Right forelimb (tissue), 1 donor: ENCODE measurements around the gene LMAN2.
"Not testable (repeated sequence)": the region's sequence is repeated elsewhere in the genome, so short reads cannot be mapped to it uniquely, and the experiment has no call there.

Source experiments
- DNase-seq: peaks from one replicate; pipeline ENCODE4 v3.0.0-alpha.2; 2018

Gene LMAN2

DNA sequence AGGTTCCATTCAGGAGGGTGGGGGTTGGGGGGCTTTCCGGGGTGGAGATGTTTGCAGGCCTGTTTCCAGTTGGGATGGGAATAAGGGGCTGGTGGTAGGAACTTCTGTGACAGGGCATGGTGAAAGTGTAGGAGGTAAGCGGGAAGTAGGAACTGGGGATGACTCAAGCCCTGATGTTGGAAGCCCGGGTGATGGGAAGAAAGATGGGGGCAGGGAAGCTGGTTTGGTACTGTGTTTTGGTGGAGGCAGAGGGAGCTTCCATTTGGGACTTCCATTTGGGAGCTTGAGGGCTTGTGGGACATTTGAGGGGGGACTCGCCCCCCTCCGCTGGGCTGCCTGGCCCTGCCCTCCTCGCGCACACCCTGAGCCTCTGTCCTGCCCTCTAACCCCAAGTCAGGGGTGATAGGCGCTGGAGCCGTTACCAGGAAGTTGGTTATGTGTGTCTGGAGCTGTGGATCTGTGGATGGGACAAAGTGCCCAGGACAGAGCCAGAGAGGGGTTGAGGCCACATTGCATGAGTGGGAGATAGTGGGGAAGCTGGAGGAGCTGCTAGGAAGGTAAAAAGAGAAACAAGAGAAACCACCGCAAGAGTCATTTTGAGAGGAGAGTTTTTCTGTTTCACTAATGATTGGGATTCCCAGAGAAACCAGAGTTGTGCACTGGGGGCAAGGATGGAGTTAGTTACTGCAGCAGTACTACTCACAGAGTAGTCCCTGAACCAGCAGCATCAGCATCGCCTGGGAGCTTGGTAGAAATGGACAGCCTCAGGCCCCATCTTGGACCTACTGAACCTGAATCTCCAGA is 12.9 kb upstream of the LMAN2 start:
- no peak for DNase-seq

DNA sequence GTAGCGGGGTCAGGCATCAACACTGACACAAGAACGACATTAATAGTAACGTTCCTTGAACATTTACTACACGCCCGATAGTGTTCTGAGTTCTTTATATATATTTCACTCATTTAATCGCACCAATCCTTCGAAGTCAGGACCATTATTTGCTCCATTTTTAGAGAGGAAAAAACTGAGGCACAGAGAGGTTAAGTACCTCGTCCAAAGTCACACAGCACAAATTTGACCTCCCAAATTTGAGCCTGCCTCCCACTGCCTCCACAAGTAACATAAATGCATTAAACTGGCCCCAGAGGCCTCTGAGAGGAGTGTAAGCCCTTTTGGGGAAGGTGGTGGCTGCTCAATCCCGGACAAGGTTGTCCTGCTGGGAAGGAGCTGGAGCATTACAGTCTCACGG is 12.1 kb upstream of the LMAN2 start:
- no peak for DNase-seq

DNA sequence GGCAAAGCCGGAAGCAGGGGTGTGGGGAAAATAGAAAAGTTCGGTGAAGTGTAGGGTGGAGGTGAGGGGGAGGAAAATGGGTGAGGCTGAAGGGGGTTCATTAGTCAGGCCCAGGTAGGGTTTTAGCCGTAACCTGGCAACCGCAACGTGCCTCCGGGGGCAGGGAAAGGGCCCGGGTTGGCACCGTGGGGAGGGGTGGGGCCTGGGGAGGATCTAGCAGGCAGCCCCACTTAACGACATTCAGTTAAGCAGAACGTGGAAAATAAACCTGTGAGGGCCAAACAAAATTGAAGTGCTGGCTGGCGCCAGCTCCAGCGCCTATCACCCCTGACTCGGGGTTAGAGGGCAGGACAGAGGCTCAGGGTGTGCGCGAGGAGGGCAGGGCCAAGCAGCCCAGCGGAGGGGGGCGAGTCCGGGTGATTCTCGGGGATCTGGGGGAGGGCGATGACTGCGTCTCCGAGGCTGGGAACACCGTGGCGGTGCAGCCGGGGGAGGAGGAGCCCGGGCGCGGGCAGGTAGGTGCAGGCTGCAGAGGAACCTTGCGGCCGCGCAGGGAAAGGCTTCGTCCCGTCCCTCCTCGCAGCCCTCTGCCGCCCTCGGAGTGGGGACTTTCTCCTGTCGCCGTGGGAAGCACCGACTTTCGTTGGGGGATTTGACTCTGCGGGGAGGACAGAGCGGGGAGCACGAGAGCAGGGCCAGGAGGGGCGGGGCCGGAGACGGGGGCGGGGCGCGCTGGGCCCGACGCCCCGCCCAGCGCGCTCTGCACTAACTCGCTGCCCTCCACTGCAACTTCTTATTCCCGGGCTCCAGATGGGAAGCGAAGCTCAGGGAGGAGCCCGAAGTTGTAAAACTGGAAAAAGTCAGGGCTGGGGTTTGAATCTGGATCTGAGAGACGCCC is 11.4 kb upstream of the LMAN2 start:
- peak; percentile 72 for DNase-seq

DNA sequence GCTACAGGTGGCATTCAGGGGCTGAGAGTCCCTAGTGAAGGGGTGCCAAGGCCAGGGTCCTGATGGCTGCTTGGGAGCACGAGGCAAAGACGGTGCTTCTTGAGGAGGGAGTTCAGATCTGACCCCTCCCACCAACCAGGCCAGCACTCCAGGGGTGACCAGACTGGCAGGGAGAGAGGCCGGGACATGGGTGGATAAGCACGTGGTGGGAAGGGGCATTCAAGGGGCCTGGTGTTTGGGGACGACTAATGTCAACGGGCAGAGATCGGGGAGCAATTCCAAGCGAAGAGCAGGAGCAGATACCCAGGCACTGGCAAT is 10.8 kb upstream of the LMAN2 start:
- DNase-seq: no peak

DNA sequence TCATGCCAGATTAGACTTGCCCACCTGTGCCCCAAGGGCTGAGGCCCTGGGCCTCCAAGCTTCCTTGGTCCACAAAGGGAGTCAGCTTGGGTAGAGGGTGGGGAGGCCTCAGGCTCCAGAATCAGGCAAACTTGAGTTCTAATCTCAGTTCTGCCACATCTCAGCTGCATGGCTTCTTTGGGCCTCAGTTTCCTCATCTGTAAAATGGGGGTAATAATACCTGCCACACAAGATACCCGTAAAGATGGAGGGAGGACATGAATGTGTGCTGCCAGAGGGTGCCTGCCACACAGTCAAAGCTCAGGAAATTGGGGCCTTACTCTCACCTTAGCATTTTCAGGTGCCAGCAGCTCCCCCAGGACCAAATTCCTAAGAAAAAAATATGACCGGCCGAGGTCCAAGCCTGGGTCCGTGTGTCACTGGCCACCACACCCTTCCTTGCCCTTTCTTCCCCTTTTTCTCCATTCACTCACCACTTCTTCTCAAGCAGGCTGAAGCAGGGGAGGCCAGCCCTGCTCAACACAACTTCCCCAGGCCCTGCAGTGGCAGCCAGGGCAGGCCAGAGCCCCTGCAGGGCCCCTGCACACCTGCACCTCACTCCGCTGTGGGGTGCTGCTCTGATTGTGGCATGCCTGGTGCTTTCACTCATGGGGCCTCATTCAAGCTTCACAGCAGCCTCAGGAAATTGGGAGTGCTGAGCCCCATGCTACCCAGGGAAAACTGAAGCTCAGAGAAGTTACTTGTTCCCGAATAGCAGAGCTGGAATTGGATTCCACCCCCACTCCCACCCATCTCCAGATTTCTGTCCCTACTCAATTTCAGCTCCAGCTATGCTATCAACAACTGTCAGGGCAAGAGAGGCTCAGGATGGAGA is 10.2 kb upstream of the LMAN2 start:
- DNase-seq: no peak

DNA sequence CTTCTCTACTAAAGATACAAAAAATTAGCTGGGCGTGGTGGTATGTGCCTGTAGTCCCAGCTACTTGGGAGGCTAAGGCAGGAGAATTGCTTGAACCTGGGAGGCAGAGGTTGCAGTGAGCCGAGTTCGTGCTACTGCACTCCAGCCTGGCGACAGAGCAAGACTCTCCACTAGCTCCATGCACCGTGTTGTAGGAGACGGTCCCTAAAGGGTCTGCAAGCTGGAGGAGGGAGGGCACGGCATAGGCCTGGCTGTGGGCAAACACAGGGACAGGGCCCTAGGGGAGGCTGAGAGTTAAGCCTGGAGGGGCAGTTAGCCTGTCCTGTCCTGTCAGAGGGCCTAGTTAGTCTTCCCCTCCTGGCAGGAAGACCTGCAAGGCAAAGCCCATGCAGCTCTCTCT is 9.3 kb upstream of the LMAN2 start:
- DNase-seq: not testable (repeated sequence)

DNA sequence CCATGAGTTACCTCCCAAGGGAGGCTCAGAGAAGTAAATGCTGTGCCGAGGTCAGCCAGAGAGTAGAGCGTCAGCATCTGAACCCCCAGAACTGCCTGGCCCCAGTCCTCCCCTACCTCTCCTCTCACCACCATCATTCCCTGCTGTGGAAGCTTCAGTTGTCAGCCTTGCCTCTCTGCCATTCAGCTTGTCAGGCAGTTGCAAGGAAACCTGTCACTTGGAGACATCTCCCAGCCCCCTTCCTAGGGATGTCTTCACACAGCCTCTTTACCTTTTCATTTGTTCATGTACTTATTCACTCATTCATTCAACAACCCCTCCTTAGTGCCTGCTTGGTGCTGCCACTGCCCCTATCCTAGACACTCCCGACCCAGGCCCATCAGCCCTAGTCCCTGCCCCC is 8.4 kb upstream of the LMAN2 start:
- no peak for DNase-seq

DNA sequence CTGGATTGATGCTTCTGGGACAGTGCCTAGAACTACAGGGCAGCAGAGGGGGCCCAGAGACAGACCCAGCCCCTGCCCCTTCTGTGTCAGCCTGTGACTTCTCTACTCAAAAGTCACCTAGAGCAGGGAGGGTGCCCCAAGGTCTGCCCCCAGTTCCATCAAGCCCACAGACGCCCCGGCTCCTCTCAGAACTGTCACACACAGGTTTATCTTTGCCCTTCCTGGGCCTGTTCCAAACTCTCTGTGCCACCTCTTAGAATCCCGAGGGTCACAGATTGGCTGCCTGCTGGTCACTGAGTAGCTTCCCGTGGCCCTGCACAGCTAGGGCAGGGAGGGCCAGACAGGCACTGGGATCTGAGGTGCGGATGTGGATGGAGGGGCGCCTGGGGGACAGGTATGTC is 8.0 kb upstream of the LMAN2 start:
- no peak for DNase-seq

DNA sequence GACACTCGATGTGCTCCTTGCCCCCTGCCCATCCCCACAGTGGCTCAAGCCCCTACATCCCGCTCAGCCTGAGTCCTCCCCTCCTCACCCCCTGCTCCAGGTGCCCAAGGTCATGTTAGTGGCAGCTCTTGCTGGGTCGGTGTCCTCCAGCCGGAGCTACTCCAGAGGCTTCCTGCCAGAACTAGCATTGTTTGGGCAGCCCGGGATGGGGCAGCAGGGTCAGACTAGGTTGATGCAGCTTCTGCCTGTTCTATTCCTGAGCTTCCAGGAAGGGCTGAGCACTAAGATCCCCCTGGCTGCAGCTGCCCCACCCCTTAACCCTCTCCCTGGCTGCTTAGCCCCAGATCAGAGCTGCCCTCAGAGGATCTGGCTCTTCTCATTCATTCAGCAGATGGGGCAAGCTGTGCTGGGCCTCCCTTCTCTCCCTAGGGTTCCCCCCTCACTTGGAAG is 6.9 kb upstream of the LMAN2 start:
- DNase-seq: no peak

DNA sequence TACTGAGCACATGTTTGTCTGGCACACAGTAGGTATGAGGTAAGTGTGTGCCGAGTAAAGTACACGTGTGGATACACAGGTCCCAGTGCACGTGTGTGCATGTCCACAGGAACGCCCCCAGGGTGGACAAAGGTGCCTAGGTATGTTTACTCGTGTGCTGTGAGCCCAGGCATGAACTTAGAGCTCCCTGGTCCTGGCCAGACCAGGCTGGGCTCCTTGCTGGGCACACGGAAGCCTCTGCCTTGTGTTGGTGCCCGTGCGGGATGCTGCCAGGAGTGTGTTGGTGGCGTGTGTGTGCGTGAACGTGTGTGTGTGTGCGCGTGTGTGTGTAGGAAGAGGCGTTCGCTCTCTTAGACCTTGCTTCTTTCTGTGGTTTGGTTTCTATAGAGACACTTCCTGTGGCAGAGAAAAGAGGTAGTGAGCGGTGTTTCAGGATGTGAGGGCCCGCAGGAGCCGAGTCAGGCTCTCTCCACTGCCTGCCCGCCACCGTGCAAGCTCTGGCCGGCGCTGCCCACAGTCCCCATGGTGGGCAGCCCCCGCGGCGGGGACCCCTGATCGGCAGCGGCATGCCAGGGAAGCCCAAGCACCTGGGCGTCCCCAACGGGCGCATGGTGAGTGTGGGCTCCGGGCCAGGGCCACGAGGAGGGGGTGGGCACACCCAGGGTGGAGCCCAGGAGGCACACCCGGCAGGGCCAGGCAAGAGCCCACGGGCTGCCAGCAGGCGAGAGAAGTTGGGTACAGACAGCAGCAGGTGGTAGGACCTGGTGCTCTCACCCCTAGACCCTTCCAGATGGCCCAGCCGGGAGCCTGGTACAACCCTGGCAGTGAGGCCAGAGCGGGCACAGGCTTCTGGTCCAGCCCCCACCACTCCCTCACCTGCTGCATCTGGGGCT is 6.2 kb upstream of the LMAN2 start, which contains the start of gene RGS14:
TSS of gene RGS14 (plus strand) at position 466 of the 893 bp plus-strand sequence. CDS start at position 567, 101 bp downstream.
- DNase-seq: no peak

DNA sequence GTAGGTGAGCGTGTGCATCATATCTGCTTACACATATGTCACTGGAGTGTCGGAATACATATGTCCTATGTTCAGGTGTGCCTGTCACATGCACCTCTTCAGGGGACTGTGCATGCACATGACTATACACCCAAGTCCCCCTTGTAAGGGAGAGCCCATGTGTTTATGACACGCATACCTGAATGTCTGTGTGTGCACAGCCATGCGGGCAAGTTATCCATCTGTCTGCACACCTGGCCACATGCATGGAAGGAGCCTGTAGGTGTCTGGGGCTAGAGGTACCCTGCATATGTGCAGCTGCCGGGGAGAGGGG is 5.6 kb upstream of the LMAN2 start:
- DNase-seq: no peak

DNA sequence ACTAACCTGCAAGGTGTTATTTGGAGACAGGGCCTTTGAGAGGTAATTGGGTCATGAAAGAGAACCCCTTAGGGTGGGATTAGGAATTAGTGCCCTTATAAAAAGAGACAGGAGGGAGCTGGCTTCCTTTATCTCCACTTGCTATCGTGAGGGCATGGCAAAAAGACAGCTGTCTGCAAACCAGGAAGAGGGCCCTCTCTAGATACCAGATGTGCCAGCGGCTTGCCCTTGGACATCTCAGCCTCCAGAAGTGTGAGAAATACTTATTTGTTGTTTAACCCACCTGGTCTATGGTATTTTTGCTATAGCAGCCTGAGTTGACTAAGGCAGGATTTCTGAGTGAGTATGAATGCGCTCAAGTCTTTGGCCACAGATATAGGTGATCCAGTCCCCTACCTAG is 5.3 kb upstream of the LMAN2 start:
- DNase-seq: no peak

DNA sequence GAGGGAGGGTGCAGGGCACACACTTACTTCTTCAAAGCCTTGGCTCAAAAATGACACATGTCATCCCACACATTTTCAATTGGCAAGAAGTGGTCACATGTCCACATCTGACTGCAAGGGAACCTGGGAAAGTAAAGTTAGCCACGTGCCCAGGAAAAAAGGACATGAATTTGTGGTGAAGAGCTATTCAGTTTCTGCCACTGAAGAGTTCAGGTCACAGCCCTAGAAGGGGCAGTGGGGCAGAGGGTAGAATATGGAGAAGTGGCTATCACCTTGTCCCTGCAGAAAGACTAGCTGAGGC is 4.3 kb upstream of the LMAN2 start:
- DNase-seq: no peak

DNA sequence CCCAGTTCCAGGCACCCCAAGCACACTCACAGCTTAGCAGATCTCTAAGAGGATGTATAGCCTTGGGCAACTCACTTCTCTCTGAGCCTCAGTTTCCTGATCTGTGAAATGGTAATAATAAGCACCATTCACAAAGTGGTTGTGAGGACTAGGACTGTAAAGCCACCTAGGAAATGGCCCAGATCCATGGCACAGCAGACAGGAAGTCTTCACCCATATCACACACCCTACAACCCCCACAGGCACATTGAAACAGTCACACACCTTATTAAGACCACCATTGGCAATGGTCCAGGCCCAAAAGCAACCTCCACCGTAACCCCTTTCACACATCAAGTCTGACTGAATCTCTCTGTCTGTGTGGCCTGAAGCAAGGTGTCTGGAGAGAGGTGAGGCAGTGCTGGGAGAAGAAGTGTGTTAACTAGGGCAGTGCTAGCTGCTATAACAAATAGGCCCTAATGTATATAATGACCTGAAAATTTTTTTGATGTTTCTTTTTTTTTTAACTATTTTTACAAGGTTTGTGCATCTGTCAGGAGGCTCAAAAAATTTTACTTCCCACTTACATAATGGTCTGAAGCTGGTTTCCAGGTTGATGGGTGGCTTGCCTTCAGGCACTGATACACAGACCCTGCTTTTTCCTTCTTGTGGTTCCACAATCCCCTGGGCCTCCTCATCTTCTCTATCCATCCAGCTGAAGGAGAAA is 3.8 kb upstream of the LMAN2 start:
- DNase-seq: no peak

DNA sequence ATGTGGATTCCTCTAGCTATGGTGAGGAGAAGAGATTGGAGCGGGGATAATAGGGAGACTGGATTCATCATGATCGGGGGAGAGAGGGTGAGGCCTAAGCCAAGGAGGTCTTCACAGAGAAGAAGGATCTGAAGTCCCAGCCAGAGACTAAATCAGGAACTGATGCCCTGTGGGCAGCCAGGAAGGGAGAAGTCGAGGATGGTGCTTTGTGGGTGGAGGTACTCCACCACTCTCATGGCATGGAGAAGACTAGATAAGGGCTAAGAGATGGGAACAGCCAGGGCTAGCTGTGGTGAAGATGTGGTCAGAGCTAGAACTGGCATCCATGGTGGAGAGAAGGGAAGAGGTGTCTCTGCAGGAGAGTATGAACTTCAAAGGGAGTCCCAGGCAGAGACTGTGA is 3.2 kb upstream of the LMAN2 start:
- no peak for DNase-seq

DNA sequence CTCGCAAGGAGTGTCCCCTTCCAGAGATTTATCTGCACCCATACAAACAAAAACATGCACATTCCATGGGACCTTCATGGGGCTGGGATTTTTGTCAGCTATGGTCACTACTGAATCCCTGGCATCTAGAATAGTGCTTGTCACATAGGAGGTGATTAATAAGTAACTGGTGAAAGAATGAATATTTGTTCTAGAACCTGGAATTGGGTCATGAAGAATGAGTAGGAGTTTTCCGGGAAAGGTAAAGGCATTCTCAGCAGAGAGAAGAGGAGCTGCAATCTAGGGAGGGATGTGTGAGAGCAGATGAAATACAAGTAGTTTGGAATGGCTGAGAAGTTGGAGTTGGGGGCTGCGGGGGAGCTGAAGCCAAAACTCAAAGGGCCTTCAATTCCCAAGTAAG is 2.8 kb upstream of the LMAN2 start:
- DNase-seq: no peak

DNA sequence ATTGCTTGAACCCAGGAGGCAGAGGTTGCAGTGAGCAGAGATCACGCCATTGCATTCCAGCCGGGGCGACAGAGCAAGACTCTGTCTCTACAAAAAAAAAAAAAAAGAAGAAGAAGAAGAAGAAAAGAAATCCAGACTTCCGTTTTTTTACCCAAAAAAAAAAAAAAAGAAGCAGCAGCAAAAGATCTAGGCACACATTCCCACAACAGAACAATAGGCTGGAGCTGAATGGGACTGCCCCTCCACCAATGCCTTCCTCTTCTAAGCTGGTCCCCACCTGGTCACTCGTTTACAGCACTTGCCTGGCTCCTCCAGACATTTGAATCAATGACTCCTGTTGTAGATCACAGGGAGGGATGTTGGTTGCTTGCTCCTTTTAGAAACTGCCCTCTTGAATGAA is 1.6 kb upstream of the LMAN2 start:
- DNase-seq: no peak

DNA sequence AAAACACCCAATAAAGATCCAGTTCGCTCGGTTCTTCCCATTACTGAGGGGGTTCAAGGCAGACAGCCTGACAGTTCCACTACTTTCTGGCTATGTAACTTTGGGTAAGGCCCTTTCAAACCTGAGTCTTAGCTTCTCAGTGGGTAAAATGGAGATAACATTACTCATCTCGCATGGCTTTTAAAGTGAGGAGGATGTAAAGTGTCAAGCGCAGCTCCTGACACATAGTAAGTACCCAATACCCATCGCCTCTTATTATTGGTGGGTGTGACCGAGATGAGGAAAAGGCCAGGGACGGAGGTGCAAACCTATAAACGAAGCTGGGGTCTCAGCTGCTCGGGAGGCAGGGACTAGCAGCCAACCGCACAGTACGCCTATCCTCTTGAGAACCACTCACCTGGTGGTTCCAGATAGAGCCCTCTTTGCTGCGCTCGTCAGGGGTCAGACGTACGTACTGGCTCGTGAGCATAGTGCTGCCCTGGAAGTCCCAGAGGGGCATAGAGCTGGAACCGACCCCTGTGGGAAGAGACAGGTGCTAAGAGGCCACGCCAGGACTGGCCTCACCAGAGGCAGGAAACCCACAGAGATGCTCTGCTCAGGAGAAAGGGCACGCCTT is 584 bp downstream of the LMAN2 start:
- DNase-seq: no peak

DNA sequence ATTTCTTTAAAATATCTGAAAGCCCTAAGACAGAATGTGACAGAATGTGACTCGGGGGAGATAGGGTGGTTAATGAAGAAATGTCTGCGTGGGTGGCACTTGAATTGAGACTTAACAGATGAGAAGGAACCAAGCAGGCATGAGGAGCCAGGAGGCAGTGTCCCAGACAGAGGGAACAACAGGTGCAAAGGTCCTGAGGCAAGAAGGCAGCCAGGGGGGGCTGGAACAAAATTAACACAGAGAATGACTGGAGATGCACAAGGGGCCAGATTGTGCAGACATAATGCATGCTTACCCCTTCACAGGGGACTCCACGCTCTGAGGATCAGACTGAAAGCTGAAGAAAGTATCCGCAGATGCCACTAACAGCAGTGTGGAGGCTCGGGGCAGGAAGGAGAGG is 1.7 kb downstream of the LMAN2 start:
- DNase-seq: no peak

DNA sequence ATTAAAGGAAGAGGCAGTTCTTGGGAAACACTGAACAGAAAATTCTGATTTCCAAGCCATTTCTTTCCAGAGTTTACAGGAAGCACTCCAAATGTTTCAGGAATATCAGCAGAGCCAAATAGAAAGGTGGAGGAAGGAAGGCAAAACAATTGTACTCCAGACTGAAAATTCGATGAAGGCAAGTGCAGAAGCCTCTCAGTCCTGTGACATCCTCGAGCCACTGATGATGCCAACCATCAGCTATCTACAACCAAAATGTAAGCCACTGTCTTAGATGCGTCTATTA is 2.2 kb downstream of the LMAN2 start:
- DNase-seq: no peak

DNA sequence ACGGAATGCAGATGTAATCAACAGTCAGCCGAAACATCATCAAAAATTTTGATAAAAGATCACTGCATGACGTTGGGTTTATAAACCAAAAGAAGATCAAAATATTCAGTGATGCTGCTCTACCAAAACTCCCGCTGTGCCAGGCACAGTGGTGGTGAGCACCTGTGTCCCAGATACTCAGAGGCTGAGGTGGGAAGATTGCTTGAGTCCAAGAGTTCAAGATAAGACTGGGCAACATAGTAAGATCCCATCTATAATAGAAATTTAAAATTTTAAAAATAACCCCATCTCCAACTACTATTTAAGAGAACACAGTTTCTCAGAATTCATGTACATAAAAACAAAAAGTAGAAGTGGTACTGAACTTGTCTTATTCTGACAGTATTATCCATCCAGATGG is 3.8 kb downstream of the LMAN2 start:
- DNase-seq: no peak

DNA sequence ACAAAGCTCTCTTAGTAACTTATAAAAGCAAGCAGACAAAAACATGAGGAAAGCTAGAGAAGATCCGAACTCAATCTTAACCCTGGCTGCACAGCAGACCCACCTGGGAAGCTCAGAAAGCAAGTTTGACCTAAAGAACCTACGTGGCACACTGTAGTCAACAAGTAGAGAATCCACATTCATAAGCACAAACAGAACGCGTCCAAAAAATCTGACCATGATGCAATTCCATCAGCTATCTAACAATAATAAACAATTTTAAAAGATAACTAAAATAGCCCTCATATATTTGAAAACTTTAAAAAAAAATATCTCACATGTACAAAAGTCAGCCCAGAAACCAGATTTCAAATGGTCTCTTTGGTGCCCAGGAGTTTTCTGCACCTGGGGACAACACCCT is 4.6 kb downstream of the LMAN2 start:
- no peak for DNase-seq
